Activated CD4-positive, CD25-positive, alpha-beta regulatory T cell treated with anti-CD3 and anti-CD28 coated beads, Interleukin-2, amount 50 U/mL, for 16 hours (primary cell): ENCODE results near the gene CD300H.

ENCODE experiments used
- DNase-seq: peaks from one replicate; pipeline ENCODE4 v3.0.0-alpha.2; 2020; ENCODE audit warnings: low read depth, low spot score

Gene CD300H

DNA sequence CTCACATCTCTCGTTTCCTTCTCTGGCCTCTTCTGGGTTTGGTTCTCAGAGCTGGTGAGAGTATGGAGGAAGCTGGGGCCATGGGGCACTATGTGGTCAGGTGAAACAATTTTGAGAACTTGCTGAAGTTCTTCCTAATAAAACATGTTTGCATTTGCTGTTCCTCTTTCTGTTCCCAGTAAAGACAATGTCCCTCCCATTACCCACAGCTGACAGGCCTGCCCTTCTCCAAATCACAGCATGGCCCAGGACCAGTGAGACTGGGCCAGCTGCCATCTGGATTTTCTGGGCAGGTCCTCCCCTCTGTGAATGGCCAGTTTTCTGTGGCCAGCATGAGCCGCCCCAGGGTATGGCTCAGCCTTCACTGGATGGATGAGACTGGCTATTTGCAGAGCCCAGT lies at the start of gene CD300H:
CD300H (minus strand) TSS at position 113 of the 400 bp plus-strand sequence.
- DNase-seq = no peak

DNA sequence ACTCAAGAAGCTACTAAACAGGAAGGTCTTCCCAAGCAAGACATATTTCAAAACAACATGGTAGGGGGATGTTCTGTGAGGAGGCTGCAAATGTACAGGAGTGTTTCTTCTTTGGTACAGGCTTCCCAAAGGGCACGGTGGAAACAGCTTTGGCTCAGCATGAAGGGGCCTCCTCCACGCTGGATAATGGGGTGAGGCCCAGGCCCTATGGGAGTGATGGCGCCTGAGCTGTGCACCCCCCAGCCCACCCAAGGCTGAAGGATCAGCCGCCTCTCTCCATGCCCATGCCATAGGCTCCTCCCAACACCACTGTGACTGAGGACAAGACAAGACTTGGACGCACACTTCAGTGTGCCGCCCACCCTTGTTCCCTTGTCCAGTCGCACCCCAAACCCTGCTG lies 49.4 kb upstream of the CD300H start:
- DNase-seq = no peak

DNA sequence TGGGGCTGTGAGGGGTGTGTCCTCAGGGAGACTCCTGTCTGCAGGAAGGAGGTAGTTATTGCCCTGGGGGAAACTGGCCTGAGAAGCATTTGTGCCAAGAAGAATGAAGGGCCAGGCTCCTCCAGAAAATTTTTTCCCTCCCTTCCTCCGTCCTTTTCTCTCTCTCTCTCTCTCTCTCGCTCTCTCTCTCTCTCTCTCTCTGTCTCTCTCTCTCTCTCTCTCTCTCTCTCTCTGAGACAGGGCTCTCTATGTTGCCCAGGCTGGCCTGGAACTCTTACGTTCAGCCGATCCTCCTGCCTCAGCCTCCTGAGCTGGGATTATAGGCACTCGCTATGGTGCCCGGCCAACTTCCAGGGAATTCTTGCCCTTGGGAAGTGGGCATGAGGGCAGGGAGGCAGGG lies 44.7 kb upstream of the CD300H start:
- DNase-seq = no peak

DNA sequence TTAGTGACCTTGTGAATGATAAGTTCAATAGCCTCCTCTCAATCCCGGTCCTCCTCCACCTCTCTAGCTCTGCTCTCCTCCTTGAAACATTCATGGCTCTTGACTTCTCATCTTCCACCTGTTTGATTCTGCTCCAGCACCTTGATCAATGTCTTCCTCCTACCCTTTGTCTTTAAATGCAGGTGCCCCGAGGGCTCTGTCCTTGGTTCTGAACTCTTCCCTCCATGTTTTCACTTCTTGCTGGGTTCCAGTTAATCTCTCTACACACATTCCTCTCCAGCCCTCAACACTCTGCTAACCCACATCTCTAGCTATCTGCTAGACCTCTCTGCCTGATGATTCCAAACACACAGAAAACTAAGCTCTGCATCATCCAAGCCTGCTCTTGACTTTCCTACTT lies 42.8 kb upstream of the CD300H start:
- DNase-seq = no peak

DNA sequence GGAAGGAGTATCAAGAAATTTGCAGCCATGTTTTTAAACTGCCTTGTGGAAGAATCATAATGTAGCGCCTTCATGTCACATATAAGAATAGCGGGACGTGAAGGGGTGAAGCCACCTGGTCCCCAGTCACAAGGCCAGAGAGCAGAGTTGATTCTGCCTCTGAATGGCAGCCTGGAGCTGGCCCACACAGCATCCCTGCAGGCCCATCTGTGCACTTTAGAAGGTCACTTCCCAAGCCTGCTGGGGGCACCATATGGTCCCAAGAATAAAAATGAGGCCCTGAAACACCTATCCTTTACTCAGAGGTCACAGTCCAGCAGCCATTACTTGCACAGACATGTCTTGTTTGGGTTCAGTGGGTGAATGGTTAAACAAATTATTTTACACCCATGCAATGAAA lies 41.2 kb upstream of the CD300H start:
- DNase-seq = no peak

DNA sequence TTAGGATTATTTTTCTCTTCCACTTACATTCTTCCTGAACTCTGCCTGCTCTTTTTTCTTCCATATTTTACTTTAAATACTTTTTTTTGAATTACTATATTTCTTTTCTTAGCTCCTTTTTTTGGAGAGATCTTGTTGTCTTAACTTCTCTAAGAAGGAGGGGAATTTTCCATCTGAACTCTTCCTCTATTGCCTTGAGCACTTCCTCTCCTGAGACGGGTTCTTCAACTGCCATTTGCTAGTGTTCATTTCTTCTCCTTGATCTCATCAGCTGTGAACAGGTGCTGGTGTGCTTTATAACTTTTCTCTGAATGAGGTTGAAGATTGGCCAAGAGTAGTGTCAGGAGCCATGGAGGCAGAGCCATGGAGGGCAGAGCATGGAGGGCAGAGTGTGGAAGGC lies 39.9 kb upstream of the CD300H start:
- DNase-seq = no peak

DNA sequence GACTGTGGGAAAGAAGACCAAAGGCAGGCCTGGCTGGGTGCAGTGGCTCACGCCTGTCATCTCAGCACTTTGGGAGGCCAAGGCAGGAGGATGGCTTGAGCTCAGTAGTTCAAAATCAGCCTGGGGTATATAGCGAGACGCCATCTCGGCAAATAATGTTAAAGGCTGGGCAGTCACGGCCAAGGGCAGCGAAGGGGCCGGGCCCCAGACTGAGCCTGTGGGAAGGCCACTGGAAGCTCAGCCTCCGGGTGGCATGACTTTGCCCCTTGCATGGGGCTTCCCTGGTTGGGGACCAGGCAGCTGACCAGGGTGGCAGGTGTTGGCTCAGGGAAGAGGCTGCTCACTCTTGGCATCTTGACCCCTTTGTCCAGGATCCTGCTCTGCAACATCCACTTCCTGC lies 38.7 kb upstream of the CD300H start:
- no peak for DNase-seq

DNA sequence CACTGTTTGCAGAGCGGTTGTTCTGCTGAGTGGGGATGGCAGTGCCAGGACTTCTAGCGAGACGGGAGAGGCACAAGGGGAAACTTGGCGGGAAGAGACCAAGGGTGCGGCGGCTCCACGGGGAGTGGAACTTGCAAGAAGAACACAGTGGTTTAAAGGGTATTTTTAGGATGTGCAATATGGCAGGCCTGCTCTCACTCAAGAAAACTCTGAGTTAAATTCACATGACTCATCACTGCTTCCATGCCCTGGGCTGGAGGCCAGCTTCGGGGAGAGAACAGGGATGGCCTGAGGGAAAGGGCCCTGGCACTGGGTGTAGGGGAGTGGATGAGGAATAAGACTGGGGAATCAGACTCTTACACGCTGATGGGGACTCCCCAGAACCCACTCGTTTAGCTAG lies 38.1 kb upstream of the CD300H start:
- DNase-seq = no peak

DNA sequence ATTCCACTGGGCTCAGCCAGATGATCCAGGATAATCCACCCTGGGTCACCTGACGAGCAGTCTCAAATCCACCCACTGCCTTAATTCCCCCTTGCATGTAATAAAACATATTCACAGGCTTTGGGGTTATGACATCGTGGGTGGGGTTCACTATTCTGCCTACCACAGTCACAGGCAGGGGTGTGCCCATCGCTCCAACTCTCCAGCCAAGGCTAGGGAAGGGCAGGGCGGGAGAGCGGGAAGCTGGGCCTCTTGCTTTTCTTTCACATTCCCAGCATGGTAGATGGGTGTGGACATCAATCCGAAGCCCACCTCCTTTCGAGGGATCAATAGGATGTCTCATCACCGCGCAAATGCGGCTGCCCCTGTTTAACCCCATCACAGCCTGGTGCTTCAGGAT lies 37.5 kb upstream of the CD300H start:
- no peak for DNase-seq

DNA sequence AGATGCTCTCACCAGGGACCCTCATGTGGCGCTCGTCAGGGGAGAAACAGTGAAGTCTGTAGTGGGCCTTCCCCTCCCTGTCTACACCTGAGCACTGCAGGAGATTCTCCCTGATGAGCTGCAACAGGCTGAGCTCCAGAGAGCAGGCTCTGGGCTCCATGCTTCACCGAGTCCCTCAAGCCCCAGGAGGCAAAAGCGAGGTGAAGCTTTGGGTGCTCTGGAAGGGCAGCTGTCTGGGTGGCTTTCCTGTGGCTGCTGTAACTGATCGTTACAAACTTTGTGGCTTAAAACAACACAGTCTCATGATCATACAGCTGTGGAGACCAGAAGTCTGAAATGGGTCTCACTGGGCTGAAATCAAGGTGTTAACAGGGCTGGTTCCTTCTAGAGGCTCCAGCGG lies 36.9 kb upstream of the CD300H start:
- no peak for DNase-seq

DNA sequence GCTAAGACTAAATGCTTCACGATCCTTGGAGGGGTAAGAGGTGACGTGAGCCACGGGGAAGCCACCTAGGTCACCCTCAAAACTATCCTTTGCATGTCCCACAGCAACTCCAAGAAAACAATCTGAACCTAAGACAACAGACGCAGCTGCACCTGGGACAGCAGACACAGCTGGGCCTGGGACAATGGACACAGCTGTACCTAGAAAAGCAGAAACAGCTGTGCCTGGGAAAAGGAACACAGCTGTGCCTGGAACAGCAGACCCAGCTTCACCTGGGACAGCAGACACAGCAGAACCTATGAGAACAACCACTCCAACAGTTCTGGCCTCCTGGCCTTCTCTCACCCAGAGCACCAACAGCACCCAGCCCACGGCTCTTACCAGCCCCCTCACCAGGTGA lies 36.4 kb upstream of the CD300H start:
- DNase-seq = no peak

DNA sequence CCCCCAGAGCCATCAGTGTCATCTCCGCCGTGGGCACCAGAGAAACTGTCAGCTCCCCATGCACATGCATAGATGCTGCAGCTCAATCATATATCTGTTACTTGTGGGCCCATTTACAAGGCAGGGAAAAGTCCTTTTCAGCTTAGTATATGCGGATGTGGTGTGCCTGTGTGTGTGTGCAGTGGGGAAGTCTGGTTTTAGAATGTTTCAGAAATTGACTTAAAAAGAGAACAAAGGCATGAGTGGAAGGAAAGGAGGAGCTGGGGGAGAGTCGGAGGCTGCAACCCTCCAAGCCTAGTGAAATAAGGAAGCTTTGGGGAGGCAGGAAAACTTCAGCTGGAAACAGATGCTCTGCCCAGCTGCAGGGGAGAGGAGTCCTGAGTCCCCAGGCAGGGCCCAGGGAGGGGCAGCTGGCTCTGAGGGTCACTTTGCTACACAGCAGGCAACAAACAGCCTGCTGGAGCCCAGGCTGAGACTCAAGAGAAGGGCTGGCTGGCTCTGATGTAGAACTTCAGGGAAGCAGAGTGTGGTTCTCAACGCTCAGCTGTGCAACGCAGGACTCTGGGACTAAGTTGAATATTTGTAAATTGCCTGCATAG lies 35.8 kb upstream of the CD300H start:
- no peak for DNase-seq

DNA sequence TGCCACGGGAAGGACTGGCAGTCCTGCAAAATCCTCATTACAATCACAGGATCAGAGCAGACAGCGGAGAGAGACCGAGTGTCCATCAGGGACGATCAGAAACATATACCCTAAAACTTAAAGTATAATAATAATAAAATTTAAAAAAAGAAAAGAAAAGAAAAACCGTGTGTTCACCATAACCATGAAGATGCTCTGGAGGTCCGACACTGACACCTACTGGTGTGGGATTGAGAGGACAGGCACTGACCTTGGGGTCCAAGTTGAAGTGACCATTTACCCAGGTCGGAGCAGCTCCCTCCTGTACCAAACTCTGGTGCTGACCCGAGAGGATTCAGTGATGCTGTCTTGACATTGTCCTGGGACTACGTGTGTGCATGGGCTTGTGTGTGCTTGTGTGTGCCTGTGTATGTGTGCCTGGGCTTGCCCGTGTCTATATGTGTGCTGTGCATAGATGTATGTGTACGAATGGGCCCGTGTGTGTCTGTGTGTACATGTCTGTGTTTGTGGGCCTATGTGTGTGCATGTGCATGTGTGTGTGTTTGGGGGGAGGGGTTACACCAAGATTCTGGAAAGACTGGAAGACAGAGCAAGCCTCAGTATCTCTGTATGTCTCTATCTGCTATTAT lies 34.7 kb upstream of the CD300H start:
- DNase-seq = no peak

DNA sequence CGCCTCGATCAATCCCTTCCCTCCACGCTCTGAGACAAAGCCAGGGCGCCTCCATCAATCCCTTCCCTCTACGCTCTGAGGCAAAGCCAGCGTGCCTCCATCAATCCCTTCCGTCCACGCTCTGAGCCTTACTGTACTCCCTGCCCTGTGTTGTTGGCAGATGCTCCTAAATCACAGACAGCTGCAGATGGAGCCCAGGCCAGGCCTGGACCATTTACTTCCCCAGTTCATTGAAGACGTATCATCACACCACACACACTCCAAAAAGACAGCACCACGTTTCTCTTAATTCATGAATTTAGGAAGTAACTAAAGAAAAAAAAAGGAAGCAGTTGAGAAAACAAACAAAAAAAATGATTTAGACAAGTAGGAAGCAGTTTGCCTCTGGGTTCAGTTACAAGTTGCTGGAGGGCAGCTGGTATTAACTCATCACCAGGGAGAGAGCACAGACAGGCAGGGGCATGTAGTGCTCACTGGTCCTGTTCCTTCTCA lies 32.2 kb upstream of the CD300H start:
- DNase-seq = no peak

DNA sequence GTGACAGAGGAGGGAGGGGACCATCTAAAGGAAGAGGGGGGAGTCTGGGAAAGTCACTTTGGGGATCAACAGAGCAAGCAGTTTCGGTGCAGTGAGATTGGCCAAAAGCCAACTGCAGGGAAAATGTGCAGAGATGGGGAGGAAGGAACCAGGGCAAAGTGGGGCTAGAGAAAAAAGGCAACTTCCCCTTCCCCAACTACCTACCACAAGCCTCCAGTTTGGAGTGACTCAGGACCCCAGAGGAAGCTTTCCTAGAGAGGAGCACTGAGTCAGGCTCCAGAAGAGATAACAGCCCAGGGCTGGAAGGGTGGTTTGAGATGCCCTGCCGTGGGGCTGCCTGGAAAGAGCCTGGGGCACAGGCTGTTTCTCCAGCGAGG lies 31.7 kb upstream of the CD300H start:
- no peak for DNase-seq

DNA sequence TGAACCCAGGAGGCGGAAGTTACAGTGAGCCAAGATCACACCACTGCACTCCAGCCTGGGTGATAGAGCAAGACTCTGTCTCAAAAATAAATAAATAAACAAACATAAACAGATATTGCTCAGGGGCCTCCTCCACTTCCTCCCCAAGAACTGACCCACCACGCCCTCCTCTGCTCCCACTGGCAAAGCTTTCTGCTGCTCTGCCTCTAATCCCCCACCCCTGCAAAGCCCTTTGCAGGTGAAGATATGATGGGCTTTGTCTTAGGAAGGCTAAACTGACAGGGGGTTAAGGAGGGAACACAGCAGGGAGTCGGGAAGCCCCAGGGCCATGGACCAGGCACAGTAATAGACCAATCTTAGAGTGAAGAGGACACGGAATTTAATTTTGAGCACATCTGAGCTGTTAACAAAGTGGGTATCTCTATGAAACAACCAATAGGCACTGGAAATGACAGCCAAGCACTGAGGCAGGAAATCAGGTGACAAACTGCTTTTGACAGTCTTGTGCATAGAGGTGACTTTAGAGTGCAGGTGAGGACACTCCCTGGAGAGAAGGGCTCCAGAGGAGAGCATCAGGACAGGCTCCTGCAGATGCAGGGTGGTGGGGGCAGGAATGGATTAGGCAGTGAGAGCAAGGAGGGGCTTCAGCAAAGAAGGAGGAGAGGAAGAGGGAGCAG lies 31.2 kb upstream of the CD300H start:
- no peak for DNase-seq

DNA sequence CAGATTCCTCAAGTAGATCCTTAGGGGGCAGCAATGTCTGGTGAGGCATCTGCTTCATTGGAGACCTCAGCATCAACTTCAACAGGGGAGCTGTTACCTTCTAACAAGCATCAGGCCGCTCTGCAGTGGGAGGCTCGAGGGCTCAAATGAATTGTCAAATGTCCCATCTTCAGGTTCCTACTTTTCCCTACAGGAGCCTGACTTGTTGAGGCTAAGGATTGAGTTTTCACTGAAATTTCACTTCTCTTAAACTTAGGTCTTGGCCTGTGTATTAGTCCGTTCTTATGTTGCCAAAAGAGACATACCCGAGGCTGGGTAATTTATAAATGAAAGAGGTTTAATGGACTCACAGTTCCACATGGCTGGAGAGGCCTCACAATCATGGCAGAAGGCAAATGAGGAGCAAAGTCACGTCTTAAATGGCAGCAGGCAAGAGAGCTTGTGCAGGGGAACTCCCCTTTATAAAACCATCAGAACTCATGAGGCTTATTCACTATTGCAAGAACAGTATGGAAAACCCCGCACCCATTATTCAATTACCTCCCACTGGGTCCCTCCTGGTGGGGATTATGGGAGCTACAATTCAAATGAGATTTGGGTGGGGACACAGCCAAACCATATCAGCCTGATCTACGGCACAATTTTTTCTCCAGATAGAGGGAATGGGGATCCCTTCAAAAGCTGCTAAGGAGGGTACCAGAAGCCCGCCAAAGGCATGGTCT lies 29.9 kb upstream of the CD300H start:
- DNase-seq = no peak

DNA sequence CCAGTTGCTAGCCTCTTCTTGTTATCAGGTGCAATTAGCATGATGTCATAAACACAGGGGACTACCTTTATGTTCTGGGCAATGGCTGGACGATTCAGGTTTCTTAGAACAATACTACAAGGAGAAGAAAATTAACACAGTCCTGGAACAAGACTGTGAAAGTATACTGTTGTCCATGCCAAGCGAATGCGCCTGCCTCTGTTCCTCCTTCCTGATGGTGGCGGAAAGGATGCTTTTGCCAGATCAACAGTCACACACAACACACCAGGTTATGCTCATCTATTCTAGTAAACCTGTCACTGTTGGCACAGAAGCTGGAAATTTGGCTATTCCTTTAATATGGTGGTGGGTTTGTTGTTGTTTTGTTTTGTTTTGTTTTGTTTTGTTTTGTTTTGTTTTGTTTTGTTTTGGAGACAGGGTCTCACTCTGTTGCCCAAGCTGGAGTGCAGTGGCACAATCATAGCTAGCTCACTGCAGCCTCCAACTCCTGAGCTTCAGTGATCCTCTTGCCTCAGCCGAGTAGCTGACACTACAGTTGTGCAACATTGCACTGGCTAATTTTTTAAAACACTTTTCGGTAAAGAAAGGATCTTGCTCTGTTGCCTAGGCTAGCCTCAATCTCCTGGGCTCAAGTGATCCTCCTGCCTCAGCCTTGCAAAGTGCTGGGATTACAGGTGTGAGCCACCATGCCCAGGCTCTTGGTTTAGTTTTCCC lies 27.9 kb upstream of the CD300H start:
- no peak for DNase-seq

DNA sequence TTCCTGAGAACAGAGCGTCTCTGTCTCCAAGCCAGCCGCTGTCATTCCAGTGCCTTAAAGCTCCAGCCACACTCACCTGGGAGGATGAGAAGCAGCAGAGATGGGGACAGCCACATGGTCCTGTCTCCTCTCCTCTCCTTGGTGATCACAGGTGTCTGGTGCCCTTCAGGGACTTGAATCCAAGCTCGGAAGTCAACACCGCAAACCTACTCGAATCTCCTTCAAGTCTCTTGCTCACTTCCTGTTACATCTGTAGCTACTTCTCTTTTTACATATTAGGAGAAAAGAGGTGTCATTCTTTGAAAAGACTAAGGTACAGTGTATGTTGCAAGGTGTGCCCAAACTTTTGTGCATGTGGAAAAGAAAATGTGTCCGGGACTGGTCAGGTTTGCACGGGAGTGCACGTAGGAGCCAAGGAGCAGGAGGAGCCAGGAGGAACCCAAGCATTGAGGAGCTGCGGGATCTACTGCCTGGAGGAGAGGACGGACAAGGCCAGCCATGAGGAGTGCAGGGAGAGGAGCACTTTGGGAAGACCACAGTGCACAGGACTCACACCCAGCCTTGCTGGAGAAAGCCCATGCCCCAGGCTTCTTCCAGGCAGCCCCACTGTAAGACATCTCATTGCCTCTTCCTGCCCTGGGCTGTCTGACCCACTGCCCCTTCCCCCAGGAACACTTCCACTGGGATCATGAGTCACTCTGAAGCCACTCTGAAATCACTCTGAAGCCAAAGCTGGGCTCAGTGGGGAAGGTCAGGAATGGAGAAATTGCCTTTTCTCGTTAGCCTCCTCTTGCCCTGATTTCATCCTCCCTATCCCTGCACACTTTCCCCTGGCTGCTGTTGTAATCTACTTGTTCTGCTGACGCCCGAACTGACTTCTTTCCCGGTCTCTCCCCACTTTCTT lies 25.0 kb upstream of the CD300H start, which contains the start of gene CD300LD:
CD300LD (minus strand) TSS at position 197 of the 904 bp plus-strand sequence; CDS start at position 116, 81 bp downstream.
- no peak for DNase-seq

DNA sequence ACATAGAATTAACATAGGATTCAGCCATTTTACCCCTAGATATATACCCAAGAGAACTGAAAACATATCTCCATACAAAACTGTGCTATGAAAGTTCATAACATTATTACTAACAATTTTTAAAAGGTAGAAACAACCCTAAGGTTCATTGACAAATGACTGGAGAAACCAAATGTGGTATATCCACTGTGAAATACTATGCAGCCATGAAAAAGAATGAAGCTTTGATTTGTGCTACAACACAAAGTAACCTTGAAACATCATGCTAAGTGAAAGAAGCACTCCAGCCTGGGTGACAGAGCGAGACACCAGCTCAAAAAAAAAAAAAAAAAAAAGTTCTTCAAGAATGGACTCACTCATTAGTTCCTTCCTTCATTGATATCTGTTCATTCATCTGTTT lies 24.2 kb upstream of the CD300H start:
- DNase-seq = no peak

DNA sequence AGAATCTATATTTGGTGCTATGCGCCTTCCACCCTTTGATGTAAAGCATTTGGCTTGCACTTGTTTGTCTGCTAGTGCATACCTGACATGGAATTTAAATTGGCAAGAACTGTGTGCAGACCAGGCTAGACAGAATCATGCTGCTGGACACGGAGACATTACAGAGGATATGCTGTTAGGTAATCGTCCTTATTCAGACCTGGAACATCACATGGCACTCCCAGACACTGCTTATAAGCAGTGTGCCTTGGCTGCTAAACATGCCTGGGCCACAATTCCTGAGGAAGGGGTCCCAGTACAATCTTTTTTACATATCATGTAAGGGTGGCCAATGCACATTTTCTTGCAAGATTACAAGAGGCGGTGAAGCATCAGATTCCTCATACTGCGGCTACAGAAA lies 18.4 kb upstream of the CD300H start:
- no peak for DNase-seq
